Measurements from ENCODE around the gene TEDC2. TPM values are rescaled to one million over a fixed set of nuclear protein-coding genes. Genes with fewer than 3 reads are reported as not detected.

TEDC2 gene
- total RNA-seq, 1 experiment from 2014 or later, result 45.4 TPM

DNA sequence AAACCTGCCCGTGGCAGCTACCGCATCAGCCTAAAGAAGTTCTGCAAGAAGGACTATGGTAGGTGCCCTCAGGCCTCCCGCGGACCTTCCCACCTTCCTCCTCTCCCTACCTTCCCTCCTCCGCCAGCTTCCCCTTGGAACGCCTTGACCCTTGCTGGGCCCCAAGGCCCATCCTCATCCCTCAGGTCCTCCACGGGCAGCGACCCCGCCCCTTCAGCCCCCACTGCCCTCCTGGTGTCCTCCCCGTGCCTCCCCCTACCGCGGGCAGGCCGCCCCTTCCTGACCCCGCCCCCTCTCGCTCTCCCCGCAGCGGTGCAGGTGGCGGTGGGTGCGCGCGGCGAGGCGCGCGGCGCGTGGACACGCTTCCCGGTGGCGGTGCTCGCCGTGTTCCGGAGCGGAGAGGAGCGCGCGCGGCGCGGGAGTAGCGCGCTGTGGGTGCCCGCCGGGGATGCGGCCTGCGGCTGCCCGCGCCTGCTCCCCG lies 13.6 kb downstream of the TEDC2 start:
- peaks cover 10% of the 10 kb centered on the region for H3K23me2 ChIP-seq (ENCODE audit: insufficient read length, low read depth, low read length, poor library complexity, severe bottlenecking)
- H4K8ac ChIP-seq (replicated peaks; ENCODE audit: insufficient read length, low read depth, low read length), result no peak overlapping the region
- peak overlapping the region; percentile 61 to 79 for H3K4me3 Mint-ChIP-seq
- H3K4me2 ChIP-seq (ENCODE audit: insufficient read depth, insufficient read length, low read length), result peak overlapping the region; percentile 29
- no peaks in the 10 kb centered on the region for H3K79me2 ChIP-seq (ENCODE audit: insufficient read depth, low read length)
- H4K20me1 ChIP-seq (ENCODE audit: control insufficient read depth, insufficient read depth, insufficient read length), result no peaks in the 10 kb centered on the region
- H3K23ac ChIP-seq (ENCODE audit: insufficient read length, low read depth, low read length), result no peak overlapping the region
- no CpG with 5 or more reads among the region's 49 CpGs for WGBS (ENCODE audit: extremely low coverage, insufficient read length, low lambda C conversion rate)
- H2BK20ac ChIP-seq (ENCODE audit: low read depth, low read length, poor library complexity, severe bottlenecking), result no peak overlapping the region
- no peak overlapping the region for H3K18ac ChIP-seq (ENCODE audit: insufficient read length, low read depth, low read length)
- no peak overlapping the region for H2AK5ac ChIP-seq (ENCODE audit: insufficient read length, low read length)
- no peak overlapping the region for H2BK5ac ChIP-seq (ENCODE audit: insufficient read length, low read length)
- no peaks in the 10 kb centered on the region for H3K4me1 ChIP-seq (ENCODE audit: insufficient read depth, low read length)
- H2BK12ac ChIP-seq (ENCODE audit: insufficient read length, low read depth, low read length), result no peak overlapping the region
- no peak overlapping the region for H2BK120ac ChIP-seq (ENCODE audit: low read depth, low read length, poor library complexity, severe bottlenecking)
- no peak overlapping the region for H3K9ac ChIP-seq (ENCODE audit: extremely low read depth, insufficient read length, low read length)
- peaks cover 18% of the 10 kb centered on the region; the same call in 1 of the 2 replicates for H3K27me3 ChIP-seq (ENCODE audit: insufficient read depth, low read length)
- H3K14ac ChIP-seq (ENCODE audit: insufficient read depth, low read length), result no peak overlapping the region
- TF ChIP-seq, protein P1, sequence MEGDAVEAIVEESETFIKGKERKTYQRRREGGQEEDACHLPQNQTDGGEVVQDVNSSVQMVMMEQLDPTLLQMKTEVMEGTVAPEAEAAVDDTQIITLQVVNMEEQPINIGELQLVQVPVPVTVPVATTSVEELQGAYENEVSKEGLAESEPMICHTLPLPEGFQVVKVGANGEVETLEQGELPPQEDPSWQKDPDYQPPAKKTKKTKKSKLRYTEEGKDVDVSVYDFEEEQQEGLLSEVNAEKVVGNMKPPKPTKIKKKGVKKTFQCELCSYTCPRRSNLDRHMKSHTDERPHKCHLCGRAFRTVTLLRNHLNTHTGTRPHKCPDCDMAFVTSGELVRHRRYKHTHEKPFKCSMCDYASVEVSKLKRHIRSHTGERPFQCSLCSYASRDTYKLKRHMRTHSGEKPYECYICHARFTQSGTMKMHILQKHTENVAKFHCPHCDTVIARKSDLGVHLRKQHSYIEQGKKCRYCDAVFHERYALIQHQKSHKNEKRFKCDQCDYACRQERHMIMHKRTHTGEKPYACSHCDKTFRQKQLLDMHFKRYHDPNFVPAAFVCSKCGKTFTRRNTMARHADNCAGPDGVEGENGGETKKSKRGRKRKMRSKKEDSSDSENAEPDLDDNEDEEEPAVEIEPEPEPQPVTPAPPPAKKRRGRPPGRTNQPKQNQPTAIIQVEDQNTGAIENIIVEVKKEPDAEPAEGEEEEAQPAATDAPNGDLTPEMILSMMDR (conservative IDR thresholded peaks at IDR 0.05), result no peak
- H4K91ac ChIP-seq (ENCODE audit: insufficient read length, low read depth, low read length), result no peak overlapping the region
- H3K4ac ChIP-seq (ENCODE audit: low read depth, low read length), result no peak overlapping the region
- DNase-seq, result peak; percentile 45
- H3K9me3 Mint-ChIP-seq, result no peaks in the 10 kb centered on the region
- no peak overlapping the region for H4K5ac ChIP-seq (ENCODE audit: insufficient read length, low read depth, low read length)
- H2BK15ac ChIP-seq (ENCODE audit: low read depth, low read length), result no peak overlapping the region
- peaks cover 52% of the 10 kb centered on the region for H3K27me3 Mint-ChIP-seq (ENCODE audit: low read depth)
- no peak overlapping the region for H3T11ph ChIP-seq (ENCODE audit: low read length)
- no peak overlapping the region for H3K27ac ChIP-seq (ENCODE audit: insufficient read length, low read depth, low read length)
- no peaks in the 10 kb centered on the region for H3K9me3 ChIP-seq (ENCODE audit: control insufficient read depth, low read depth, low read length)
- H3K79me1 ChIP-seq (ENCODE audit: insufficient read depth, low read depth, low read length, poor library complexity, severe bottlenecking), result no peaks in the 10 kb centered on the region
- peaks cover 23 to 28% of the 10 kb centered on the region in 2 experiments for H3K4me1 Mint-ChIP-seq
- H3K36me3 Mint-ChIP-seq (ENCODE audit: insufficient read depth in 1 of 3, low read depth in 3 of 3), result no peaks in the 10 kb centered on the region; a peak in 1 of 7 replicates
- H3K56ac ChIP-seq (ENCODE audit: insufficient read length, low read depth, low read length), result no peak overlapping the region
- no peak overlapping the region for H3K27ac Mint-ChIP-seq
- H2AFZ ChIP-seq (ENCODE audit: low read length), result no peak overlapping the region

All from H9 (cell line).